SK-N-SH (cell line): ENCODE measurements around the gene CPVL. TPM values are rescaled to one million over a fixed set of nuclear protein-coding genes. Genes with fewer than 3 reads are reported as not detected.

Experiments
- CTCF ChIA-PET: fragments of 300-600, 350-600 bp; formaldehyde crosslinking; extraction: SDS; loops from one replicate; lab custom pipeline; 2021; lab: Yijun Ruan, JAX
- POLR2A ChIA-PET: fragments of 350-600 bp; sonication (Branson Sonifier 250); formaldehyde crosslinking; extraction: SDS; loops from one replicate; lab custom pipeline; 2020; ENCODE audit warnings: antibody characterized with exemption, inconsistent platforms; lab: Yijun Ruan, JAX
- DNase-seq: peaks from one replicate; pipeline ENCODE4 v3.0.0; 2012
- H2AFZ ChIP-seq: fragments of 200-600 bp; sonication (generic); 2 replicates; pipeline ENCODE4 v1.8.1; 2016; ENCODE audit warnings: antibody characterized with exemption, mild to moderate bottlenecking, low read depth
- H3F3A ChIP-seq: fragments of 200-600 bp; sonication (generic); replicated peaks from 2 replicates; pipeline ENCODE3; 2016; ENCODE audit warnings: antibody characterized with exemption, mild to moderate bottlenecking; ENCODE audit not compliant: insufficient read depth
- H3K27ac ChIP-seq, 2 experiments: fragments of 200-500 bp in 1 of 2; fragments of 200-600 bp in 1 of 2; sonication (Bioruptor generic) in 1 of 2; sonication (generic), shearing (Covaris generic) in 1 of 2; 2 replicates each; pipeline versions ENCODE4 v1.5.1 to v1.6.1; 2014 to 2016; ENCODE audit warnings: low read depth in 2 of 2, inconsistent platforms in 1 of 2, low read length in 1 of 2, mild to moderate bottlenecking in 1 of 2, mixed read lengths in 1 of 2
- H3K27me3 ChIP-seq: fragments of 200-600 bp; sonication (generic), shearing (Covaris generic); 2 replicates; pipeline ENCODE4 v1.6.1; 2016; ENCODE audit warnings: mixed run types; ENCODE audit not compliant: insufficient read depth
- H3K36me3 ChIP-seq, 2 experiments: fragments of 200-500 bp in 1 of 2; fragments of 200-600 bp in 1 of 2; sonication (Bioruptor generic) in 1 of 2; sonication (generic) in 1 of 2; replicated peaks in 1 of 2; 2 replicates each; pipeline versions ENCODE3 to v1.5.1; 2014 to 2016; ENCODE audit warnings: low read length in 1 of 2, mild to moderate bottlenecking in 1 of 2; ENCODE audit not compliant: insufficient read depth in 2 of 2, control insufficient read depth in 1 of 2
- H3K4me1 ChIP-seq, 2 experiments: fragments of 200-500 bp in 1 of 2; fragments of 200-600 bp in 1 of 2; sonication (Bioruptor generic) in 1 of 2; sonication (generic), shearing (Covaris generic) in 1 of 2; 2 replicates each; pipeline versions ENCODE4 v1.5.1 to v1.6.1; 2014 to 2016; ENCODE audit warnings: low read depth in 1 of 2, low read length in 1 of 2, mixed run types in 1 of 2; ENCODE audit not compliant: insufficient read depth in 2 of 2, control insufficient read depth in 1 of 2
- H3K4me2 ChIP-seq: fragments of 200-600 bp; sonication (generic), shearing (Covaris generic); 2 replicates; pipeline ENCODE4 v1.6.1; 2017; ENCODE audit warnings: mixed run types
- H3K4me3 ChIP-seq, 2 experiments: fragments of 200-500 bp in 1 of 2; fragments of 200-600 bp in 1 of 2; sonication (Bioruptor generic) in 1 of 2; sonication (generic), shearing (Covaris generic) in 1 of 2; 2 replicates each; pipeline versions ENCODE4 v1.5.1 to v1.8.1; 2014 to 2016; ENCODE audit warnings: low read depth in 2 of 2, inconsistent platforms in 1 of 2, low read length in 1 of 2, mild to moderate bottlenecking in 1 of 2, mixed read lengths in 1 of 2, moderate library complexity in 1 of 2
- H3K79me2 ChIP-seq: fragments of 200-600 bp; sonication (generic); 2 replicates; pipeline ENCODE4 v1.8.1; 2017; ENCODE audit warnings: mild to moderate bottlenecking; ENCODE audit not compliant: insufficient read depth
- H3K9ac ChIP-seq: fragments of 200-600 bp; sonication (generic); 2 replicates; pipeline ENCODE4 v1.6.1; 2017; ENCODE audit warnings: mixed run types
- H3K9me2 ChIP-seq: fragments of 200-600 bp; sonication (generic); 2 replicates; pipeline ENCODE4 v1.6.1; 2017; ENCODE audit warnings: mixed run types
- H3K9me3 ChIP-seq: fragments of 200-600 bp; sonication (generic); 2 replicates; pipeline ENCODE4 v1.6.1; 2017; ENCODE audit warnings: mixed run types, mild to moderate bottlenecking, moderate library complexity
- H4K20me1 ChIP-seq: fragments of 200-600 bp; sonication (generic); 2 replicates; pipeline ENCODE4 v1.6.1; 2017; ENCODE audit warnings: mild to moderate bottlenecking, mixed run types; ENCODE audit not compliant: insufficient read depth
- ELF1 ChIP-seq: IDR thresholded peaks from 2 replicates; pipeline ENCODE4 v1.4.0; 2012
- EZH2phosphoT487 ChIP-seq: fragments of 200-600 bp; sonication (generic); IDR thresholded peaks from 2 replicates; pipeline ENCODE4 v1.6.1; 2017; ENCODE audit warnings: low read depth, mixed run types, mild to moderate bottlenecking, antibody characterized with exemption, moderate library complexity, borderline replicate concordance
- FOXJ3 ChIP-seq: sonication (generic); formaldehyde crosslinking; IDR thresholded peaks from 2 replicates; pipeline ENCODE4 v1.5.1; 2020; ENCODE audit warnings: mild to moderate bottlenecking, missing genetic modification reagents
- GABPA ChIP-seq: IDR thresholded peaks from 2 replicates; pipeline ENCODE4 v1.4.0; 2012; ENCODE audit warnings: low read depth, mild to moderate bottlenecking
- JUND ChIP-seq: IDR thresholded peaks from 2 replicates; pipeline ENCODE4 v1.4.0; 2012
- MXI1 ChIP-seq: IDR thresholded peaks from 2 replicates; pipeline ENCODE4 v1.6.1; 2012; ENCODE audit warnings: mild to moderate bottlenecking, low read depth, low read length, improper control_type of control experiment
- NFIC ChIP-seq: IDR thresholded peaks from 2 replicates; pipeline ENCODE4 v1.4.0; 2012; ENCODE audit warnings: borderline replicate concordance
- NRF1 ChIP-seq: IDR thresholded peaks from 2 replicates; pipeline ENCODE4 v1.6.1; 2012; ENCODE audit warnings: low read depth, mild to moderate bottlenecking, low read length
- RFX5 ChIP-seq: IDR thresholded peaks from 2 replicates; pipeline ENCODE4 v1.6.1; 2012; ENCODE audit warnings: mild to moderate bottlenecking, improper control_type of control experiment, low read length
- RXRA ChIP-seq: IDR thresholded peaks from 2 replicates; pipeline ENCODE4 v1.4.0; 2012; ENCODE audit warnings: low read depth, mild to moderate bottlenecking, borderline replicate concordance
- WGBS: methylation state at CpG from one replicate; pipeline ENCODE4 v1.1.6; 2017; ENCODE audit warnings: low lambda C conversion rate; 5-methylcytosine and 5-hydroxymethylcytosine counted together
- polyA plus RNA-seq, 3 experiments: library from polyadenylated mRNA; depleted of rRNA; stranded (reverse); fragments of >200 nt; gene quantifications; 2 replicates each; pipeline ENCODE4 v1.2.3, GENCODE V29; 2012
- TF ChIP-seq, protein P1 (sequence below): fragments of 150-350 bp; IDR thresholded peaks from 2 replicates; pipeline ENCODE4 v1.6.1; 2016; ENCODE audit warnings: mild to moderate bottlenecking, low read depth, low read length

Gene CPVL
- polyA plus RNA-seq, 1 of the 3 experiments (the other 2 are of a cell fraction), result not detected

DNA sequence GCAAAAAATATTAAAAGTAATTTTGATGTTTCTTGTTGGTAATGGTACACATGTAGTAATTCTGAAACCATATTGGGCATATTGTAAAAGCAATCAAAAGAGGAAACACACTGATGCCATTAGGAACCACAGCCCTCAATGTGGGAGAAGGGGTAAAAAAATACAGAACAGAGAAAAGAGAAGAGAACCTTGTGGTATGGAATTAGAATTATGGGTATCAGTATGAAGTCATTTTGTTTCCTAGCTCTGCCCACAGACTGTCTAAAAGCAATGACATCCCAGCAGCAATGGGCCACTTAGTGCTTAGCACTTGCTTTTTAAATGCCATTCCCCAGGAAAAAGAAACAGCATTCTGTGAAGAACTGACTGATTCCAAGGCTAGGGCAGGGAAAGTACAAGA is 61.5 kb downstream of the CPVL start:
- DNase-seq, result no peak
- ChIA-PET CTCF (interaction anchor here (1.6 kb wide), 1 partner anchor 157 kb away, joined by 7 read pairs; no protein-coding TSS in a partner anchor), POLR2A (no interaction called here)
- Histone ChIP-seq H3K27me3 (no peaks in the 10 kb centered on the region; the same call in 1 of the 2 replicates), H3K9me3 (no peaks in the 10 kb centered on the region), H3K4me1 (peaks cover 0 to 20% of the 10 kb centered on the region in 2 experiments; a peak in 2 of 4 replicates), H3K36me3 (no peaks in the 10 kb centered on the region), H3K79me2 (no peaks in the 10 kb centered on the region), H4K20me1 (no peaks in the 10 kb centered on the region), H3K9ac (no peak overlapping the region), H3K27ac (no peak overlapping the region), H3K9me2 (no peaks in the 10 kb centered on the region), H2AFZ (no peak overlapping the region), H3F3A (no peaks in the 10 kb centered on the region), H3K4me2 (no peak overlapping the region), H3K4me3 (no peak overlapping the region)
- TF ChIP-seq RXRA, result no peak
- TF ChIP-seq MXI1, result no peak
- TF ChIP-seq JUND, result no peak
- TF ChIP-seq RFX5, result no peak
- no peak for TF ChIP-seq GABPA
- no peak for TF ChIP-seq EZH2phosphoT487
- TF ChIP-seq NRF1, result no peak
- no peak for TF ChIP-seq FOXJ3 (CRISPR knock-in tag)

DNA sequence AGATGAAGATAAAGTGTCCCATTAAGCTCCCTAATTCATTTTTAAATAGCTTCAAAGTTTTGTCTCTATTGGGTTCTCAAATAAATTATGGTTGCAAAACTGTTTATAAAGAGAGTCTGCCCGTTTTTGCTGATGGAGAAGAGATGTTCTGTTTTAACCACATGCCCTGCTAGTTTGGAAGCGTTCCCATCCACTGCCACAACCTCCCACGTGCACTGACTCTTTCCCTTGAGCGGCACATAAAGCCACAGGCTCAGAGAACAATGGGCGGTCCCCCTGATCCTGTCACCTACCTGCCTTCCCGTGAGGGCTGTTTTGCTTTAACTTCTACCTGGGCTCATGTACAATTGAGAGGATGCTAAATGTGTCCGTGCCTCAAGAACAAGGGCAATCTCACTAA is 65.5 kb downstream of the CPVL start:
- POLR2A ChIA-PET, result no interaction called here

More for the DNA sequence above, 65.5 kb downstream of the CPVL start:
- 34% methylated on average over 7 of the region's 7 CpGs for WGBS
- no peaks in the 10 kb centered on the region for H3K36me3 ChIP-seq
- H3K4me1 ChIP-seq, result peaks cover 0 to 15% of the 10 kb centered on the region in 2 experiments; a peak in 2 of 4 replicates
- TF ChIP-seq, protein P1, sequence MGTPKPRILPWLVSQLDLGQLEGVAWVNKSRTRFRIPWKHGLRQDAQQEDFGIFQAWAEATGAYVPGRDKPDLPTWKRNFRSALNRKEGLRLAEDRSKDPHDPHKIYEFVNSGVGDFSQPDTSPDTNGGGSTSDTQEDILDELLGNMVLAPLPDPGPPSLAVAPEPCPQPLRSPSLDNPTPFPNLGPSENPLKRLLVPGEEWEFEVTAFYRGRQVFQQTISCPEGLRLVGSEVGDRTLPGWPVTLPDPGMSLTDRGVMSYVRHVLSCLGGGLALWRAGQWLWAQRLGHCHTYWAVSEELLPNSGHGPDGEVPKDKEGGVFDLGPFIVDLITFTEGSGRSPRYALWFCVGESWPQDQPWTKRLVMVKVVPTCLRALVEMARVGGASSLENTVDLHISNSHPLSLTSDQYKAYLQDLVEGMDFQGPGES, result no peak
- no peak for TF ChIP-seq MXI1
- TF ChIP-seq ELF1, result no peak
- no peak for TF ChIP-seq NFIC
- H3K4me3 ChIP-seq, result no peak overlapping the region
- H3K27ac ChIP-seq, result peak overlapping the region in 1 of 2 experiments; percentile 70; a peak in 2 of 4 replicates
- peak; percentile 23 for DNase-seq
- H3K79me2 ChIP-seq, result no peaks in the 10 kb centered on the region
- H3K9me2 ChIP-seq, result no peaks in the 10 kb centered on the region
- no peaks in the 10 kb centered on the region for H3F3A ChIP-seq
- H4K20me1 ChIP-seq, result no peaks in the 10 kb centered on the region
- CTCF ChIA-PET, result interaction anchor here (0.7 to 2.5 kb wide), 16 partner anchors 11 to 328 kb away, joined by 3 to 20 read pairs (median 6); no protein-coding TSS in a partner anchor
- no peaks in the 10 kb centered on the region for H3K9me3 ChIP-seq
- no peaks in the 10 kb centered on the region for H3K27me3 ChIP-seq
- no peak overlapping the region for H3K4me2 ChIP-seq
- no peak overlapping the region for H3K9ac ChIP-seq
- no peak overlapping the region for H2AFZ ChIP-seq
